ENCODE measurements around the gene ZFYVE1. TPM values are rescaled to one million over a fixed set of nuclear protein-coding genes. Genes with fewer than 3 reads are reported as not detected.

ZFYVE1 gene, protein sequence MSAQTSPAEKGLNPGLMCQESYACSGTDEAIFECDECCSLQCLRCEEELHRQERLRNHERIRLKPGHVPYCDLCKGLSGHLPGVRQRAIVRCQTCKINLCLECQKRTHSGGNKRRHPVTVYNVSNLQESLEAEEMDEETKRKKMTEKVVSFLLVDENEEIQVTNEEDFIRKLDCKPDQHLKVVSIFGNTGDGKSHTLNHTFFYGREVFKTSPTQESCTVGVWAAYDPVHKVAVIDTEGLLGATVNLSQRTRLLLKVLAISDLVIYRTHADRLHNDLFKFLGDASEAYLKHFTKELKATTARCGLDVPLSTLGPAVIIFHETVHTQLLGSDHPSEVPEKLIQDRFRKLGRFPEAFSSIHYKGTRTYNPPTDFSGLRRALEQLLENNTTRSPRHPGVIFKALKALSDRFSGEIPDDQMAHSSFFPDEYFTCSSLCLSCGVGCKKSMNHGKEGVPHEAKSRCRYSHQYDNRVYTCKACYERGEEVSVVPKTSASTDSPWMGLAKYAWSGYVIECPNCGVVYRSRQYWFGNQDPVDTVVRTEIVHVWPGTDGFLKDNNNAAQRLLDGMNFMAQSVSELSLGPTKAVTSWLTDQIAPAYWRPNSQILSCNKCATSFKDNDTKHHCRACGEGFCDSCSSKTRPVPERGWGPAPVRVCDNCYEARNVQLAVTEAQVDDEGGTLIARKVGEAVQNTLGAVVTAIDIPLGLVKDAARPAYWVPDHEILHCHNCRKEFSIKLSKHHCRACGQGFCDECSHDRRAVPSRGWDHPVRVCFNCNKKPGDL
- 2.6 and 2.8 TPM in 2 replicates for total RNA-seq (2016; rRNA removed; fragmentation: Illumina TruSeq; extraction: Trizol)
- 0.61 and 0.62 TPM in 2 replicates for total RNA-seq (2016; cell fraction: cytosol; rRNA removed; fragmentation: Illumina TruSeq; extraction: Trizol; ENCODE audit: low read depth)
- 2.6 and 2.8 TPM in 2 replicates for total RNA-seq (2016; cell fraction: insoluble cytoplasmic fraction; rRNA removed; fragmentation: Illumina TruSeq; extraction: Trizol)
- total RNA-seq (2016; cell fraction: membrane; rRNA removed; fragmentation: Illumina TruSeq; extraction: Trizol), result 1.2 and 1.4 TPM in 2 replicates
- total RNA-seq (2016; cell fraction: nucleus; rRNA removed; fragmentation: Illumina TruSeq; extraction: Trizol), result 4.6 and 4.8 TPM in 2 replicates
- polyA plus RNA-seq (2011; rRNA removed), result 5.3 and 6.9 TPM in 2 replicates
- polyA plus RNA-seq (2011; cell fraction: cytosol; rRNA removed), result 4.5 and 5.2 TPM in 2 replicates
- 15.0 and 17.4 TPM in 2 replicates for polyA plus RNA-seq (2011; cell fraction: nucleus; rRNA removed)
- 4.2 and 5.0 TPM in 2 replicates for polyA plus RNA-seq (2012)
- 0.15 and 0.18 TPM in 2 replicates for polyA plus RNA-seq (2016; cell fraction: cytosol; fragmentation: Illumina TruSeq; extraction: Trizol; ENCODE audit: low read depth)
- 2.5 and 3.2 TPM in 2 replicates for polyA plus RNA-seq (2016; cell fraction: insoluble cytoplasmic fraction; fragmentation: Illumina TruSeq; extraction: Trizol; ENCODE audit: low read depth)
- 0.39 and 0.42 TPM in 2 replicates for polyA plus RNA-seq (2016; cell fraction: membrane; fragmentation: Illumina TruSeq; extraction: Trizol; ENCODE audit: low read depth)
- 5.1 and 5.4 TPM in 2 replicates for polyA plus RNA-seq (2016; cell fraction: nucleus; fragmentation: Illumina TruSeq; extraction: Trizol; ENCODE audit: insufficient read depth, low read depth)
- polyA minus RNA-seq (2011; rRNA and poly(A)+ RNA removed; ENCODE audit: low replicate concordance), result 8.5 and 13.2 TPM in 2 replicates
- polyA minus RNA-seq (2011; cell fraction: cytosol; rRNA and poly(A)+ RNA removed), result 3.7 and 4.6 TPM in 2 replicates
- polyA minus RNA-seq (2011; cell fraction: nucleus; rRNA and poly(A)+ RNA removed), result 14.8 and 17.7 TPM in 2 replicates
- percentile 46 among the genes with signal in this experiment for Bru-seq, nascent RNA
- BruChase-seq, experiment 1, labeled RNA remaining after a 6-hour chase, result percentile 51 among the genes with signal in this experiment
- BruChase-seq, experiment 2, labeled RNA remaining after a 2-hour chase, result percentile 48 among the genes with signal in this experiment
- long read RNA-seq, experiment 1, full-length matches to known transcripts, result 3 of 6 reads
- long read RNA-seq, experiment 1, partial matches to known transcripts, result 3 of 6 reads
- long read RNA-seq, experiment 1, other reads (novel, unspliced or antisense), result 0 of 6 reads
- long read RNA-seq, experiment 2, full-length matches to known transcripts, result 5 of 16 reads
- long read RNA-seq, experiment 2, partial matches to known transcripts, result 11 of 16 reads
- long read RNA-seq, experiment 2, other reads (novel, unspliced or antisense), result 0 of 16 reads

- Histone ChIP-seq H3K4me1 (ENCODE audit: insufficient read depth, low read length) (peaks cover 22% of the 10 kb centered on the region), H3K4me3 (replicated peaks in 1 of 3; ENCODE audit: insufficient read depth in 1 of 3, low read depth in 2 of 3, low read length in 3 of 3) (peak within 1 kb of the TSS; percentile 71 to 97 (median 84)), H4K20me1 (ENCODE audit: insufficient read depth, low read length) (no peaks in the 10 kb centered on the region), H3K27ac (ENCODE audit: extremely low read length, insufficient read depth, low read length) (peak within 1 kb of the TSS; percentile 56), H2AFZ (ENCODE audit: low read length) (peak within 1 kb of the TSS; percentile 99), H3K4me2 (ENCODE audit: low read depth, low read length) (peak within 1 kb of the TSS; percentile 79), H3K36me3 (replicated peaks in 1 of 2; ENCODE audit: control insufficient read depth in 1 of 2, insufficient read depth in 2 of 2, low read length in 2 of 2) (peaks cover 2 to 6% of the 10 kb centered on the region in 2 experiments; a peak in 3 of 5 replicates), H3K27me3 (ENCODE audit: control insufficient read depth in 1 of 2, insufficient read depth in 2 of 2, low read length in 2 of 2) (no peaks in the 10 kb centered on the region), H3K9me3 (ENCODE audit: low read length) (no peaks in the 10 kb centered on the region), H3K79me2 (ENCODE audit: insufficient read depth, low read length) (no peaks in the 10 kb centered on the region), H3K9ac (ENCODE audit: insufficient read depth, low read depth, low read length) (peak within 1 kb of the TSS; percentile 64)
- FAIRE-seq (peak; percentile 96), DNase-seq (ENCODE audit: low spot score) (peak; percentile 96), ATAC-seq (peak; percentile 99)
- in situ Hi-C loops (cut with HindIII; ENCODE audit: extremely low pct_ligation_motif_present, low pct_unique_long_range_greater_than_20kb) (loop anchor here (25.0 kb wide), 1 partner anchor 435 kb away; the partner anchor contains the start of gene NUMB), intact Hi-C loops (cut with micrococcal nuclease; ENCODE audit: unreplicated experiment) (no loop called here)
- 2% methylated on average over 18 of the region's 42 CpGs for WGBS (ENCODE audit: low lambda C conversion rate)
- ChIA-PET POLR2A (interaction anchor here (0.6 to 2.7 kb wide), 5 partner anchors 9 to 435 kb away, joined by 3 to 38 read pairs (median 4); partner anchors contain the start of gene RBM25), CTCF (ENCODE audit: low intra/inter-chr PET ratio, low total read pairs) (no interaction called here)
- BruUV-seq (replicated peaks), result no TSS peak
- TF ChIP-seq TEAD3 (CRISPR knock-in tag; optimal IDR thresholded peaks at IDR 0.05; ENCODE audit: borderline replicate concordance) (peak; percentile 53), KLF11 (CRISPR knock-in tag; IDR thresholded peaks at IDR 0.05) (0 out of 2 replicates have a peak, but pooled peaks have one; percentile 75), YEATS2 (CRISPR knock-in tag; IDR thresholded peaks at IDR 0.05; ENCODE audit: borderline replicate concordance) (peak; percentile 76), SRY (CRISPR knock-in tag; IDR thresholded peaks at IDR 0.05) (0 out of 2 replicates have a peak, but pooled peaks have one; percentile 54), REPIN1 (CRISPR knock-in tag; IDR thresholded peaks at IDR 0.05; ENCODE audit: borderline replicate concordance, low read depth) (no peak; the same call in 1 of the 2 replicates), MBD4 (IDR thresholded peaks at IDR 0.05; ENCODE audit: borderline replicate concordance, low read length) (no peak), FOXK1 (CRISPR knock-in tag; IDR thresholded peaks at IDR 0.05; ENCODE audit: borderline replicate concordance, low read depth) (peak; percentile 84), NAIF1 (CRISPR knock-in tag; IDR thresholded peaks at IDR 0.05; ENCODE audit: borderline replicate concordance) (no peak), CCDC6 (CRISPR knock-in tag; IDR thresholded peaks at IDR 0.05) (no peak), REL (CRISPR knock-in tag; conservative IDR thresholded peaks at IDR 0.05) (no peak), NFIB (CRISPR knock-in tag; IDR thresholded peaks at IDR 0.05; ENCODE audit: borderline replicate concordance) (no peak)
- TF ChIP-seq, protein P1, sequence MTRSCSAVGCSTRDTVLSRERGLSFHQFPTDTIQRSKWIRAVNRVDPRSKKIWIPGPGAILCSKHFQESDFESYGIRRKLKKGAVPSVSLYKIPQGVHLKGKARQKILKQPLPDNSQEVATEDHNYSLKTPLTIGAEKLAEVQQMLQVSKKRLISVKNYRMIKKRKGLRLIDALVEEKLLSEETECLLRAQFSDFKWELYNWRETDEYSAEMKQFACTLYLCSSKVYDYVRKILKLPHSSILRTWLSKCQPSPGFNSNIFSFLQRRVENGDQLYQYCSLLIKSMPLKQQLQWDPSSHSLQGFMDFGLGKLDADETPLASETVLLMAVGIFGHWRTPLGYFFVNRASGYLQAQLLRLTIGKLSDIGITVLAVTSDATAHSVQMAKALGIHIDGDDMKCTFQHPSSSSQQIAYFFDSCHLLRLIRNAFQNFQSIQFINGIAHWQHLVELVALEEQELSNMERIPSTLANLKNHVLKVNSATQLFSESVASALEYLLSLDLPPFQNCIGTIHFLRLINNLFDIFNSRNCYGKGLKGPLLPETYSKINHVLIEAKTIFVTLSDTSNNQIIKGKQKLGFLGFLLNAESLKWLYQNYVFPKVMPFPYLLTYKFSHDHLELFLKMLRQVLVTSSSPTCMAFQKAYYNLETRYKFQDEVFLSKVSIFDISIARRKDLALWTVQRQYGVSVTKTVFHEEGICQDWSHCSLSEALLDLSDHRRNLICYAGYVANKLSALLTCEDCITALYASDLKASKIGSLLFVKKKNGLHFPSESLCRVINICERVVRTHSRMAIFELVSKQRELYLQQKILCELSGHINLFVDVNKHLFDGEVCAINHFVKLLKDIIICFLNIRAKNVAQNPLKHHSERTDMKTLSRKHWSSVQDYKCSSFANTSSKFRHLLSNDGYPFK (CRISPR knock-in tag; IDR thresholded peaks at IDR 0.05; ENCODE audit: borderline replicate concordance), result 0 out of 2 replicates have a peak, but pooled peaks have one; percentile 22
Observed at GRCh38 chr14:73026845-73027542, at the start of gene ZFYVE1. ZFYVE1 (minus strand) TSS chr14:73027106; CDS start chr14:73024508, 2,598 bp downstream.

Measured in HepG2 (cell line).